BLaER1 (cell line): Measurements from ENCODE around the gene TYROBP.
"Not testable (repeated sequence)": the region's sequence is repeated elsewhere in the genome, so short reads cannot be mapped to it uniquely, and the experiment has no call there.

ENCODE experiments used
- H3K27ac ChIP-seq: shearing (Covaris generic); formaldehyde crosslinking; 2 replicates; pipeline ENCODE4 v1.8.1; 2022
- H3K27me3 ChIP-seq: shearing (Covaris generic); formaldehyde crosslinking; 2 replicates; pipeline ENCODE4 v1.8.1; 2022
- H3K36me3 ChIP-seq: shearing (Covaris generic); formaldehyde crosslinking; 2 replicates; pipeline ENCODE4 v1.8.1; 2022
- H3K4me1 ChIP-seq: shearing (Covaris generic); formaldehyde crosslinking; 2 replicates; pipeline ENCODE4 v1.8.1; 2022
- H3K4me2 ChIP-seq: shearing (Covaris generic); formaldehyde crosslinking; 2 replicates; pipeline ENCODE4 v1.8.1; 2022
- H3K4me3 ChIP-seq: shearing (Covaris generic); formaldehyde crosslinking; 2 replicates; pipeline ENCODE4 v1.8.1; 2022
- H3K9ac ChIP-seq: shearing (Covaris generic); formaldehyde crosslinking; 2 replicates; pipeline ENCODE4 v1.8.1; 2022
- H3K9me3 ChIP-seq: shearing (Covaris generic); formaldehyde crosslinking; 2 replicates; pipeline ENCODE4 v1.8.1; 2022
- H4K20me1 ChIP-seq: shearing (Covaris generic); formaldehyde crosslinking; 2 replicates; pipeline ENCODE4 v1.8.1; 2022
- Cebpa-rat ChIP-seq: shearing (Covaris generic); IDR thresholded peaks from 2 replicates; pipeline ENCODE4 v1.8.1; 2022

The TYROBP gene

GRCh38 chr19:35882114-35882832, 25.8 kb downstream of the TYROBP start:
- Histone ChIP-seq H3K4me1 (peaks cover 10% of the 10 kb centered on the region), H3K9ac (no peak overlapping the region), H3K36me3 (peaks cover 9% of the 10 kb centered on the region), H3K4me3 (no peak overlapping the region), H3K4me2 (peak overlapping the region; percentile 27), H3K9me3 (no peaks in the 10 kb centered on the region), H3K27ac (no peak overlapping the region), H4K20me1 (peaks cover 24% of the 10 kb centered on the region; the same call in 1 of the 2 replicates), H3K27me3 (peaks cover 32% of the 10 kb centered on the region)
- no peak for TF ChIP-seq Cebpa-rat

- H3K4me2 ChIP-seq: peak overlapping the region; percentile 12; the same call in 1 of the 2 replicates
- peaks cover 30% of the 10 kb centered on the region; the same call in 1 of the 2 replicates for H4K20me1 ChIP-seq
- no peak overlapping the region for H3K27ac ChIP-seq
- no peak overlapping the region for H3K9ac ChIP-seq
- TF ChIP-seq Cebpa-rat: no peak
- no peaks in the 10 kb centered on the region for H3K9me3 ChIP-seq
- H3K4me1 ChIP-seq: peaks cover 10% of the 10 kb centered on the region
- no peaks in the 10 kb centered on the region for H3K36me3 ChIP-seq
- H3K4me3 ChIP-seq: no peak overlapping the region
- H3K27me3 ChIP-seq: peaks cover 40% of the 10 kb centered on the region
Measured at GRCh38 chr19:35879770-35880317, 28.3 kb downstream of the TYROBP start.

GRCh38 chr19:35879068-35879467, 29.0 kb downstream of the TYROBP start:
- TF ChIP-seq Cebpa-rat: no peak
- no peak overlapping the region for H3K27ac ChIP-seq
- peaks cover 10% of the 10 kb centered on the region for H3K4me1 ChIP-seq
- no peak overlapping the region for H3K4me2 ChIP-seq
- H3K9me3 ChIP-seq: no peaks in the 10 kb centered on the region
- H3K27me3 ChIP-seq: peaks cover 40% of the 10 kb centered on the region
- H3K4me3 ChIP-seq: no peak overlapping the region
- no peaks in the 10 kb centered on the region for H3K36me3 ChIP-seq
- peaks cover 30% of the 10 kb centered on the region; the same call in 1 of the 2 replicates for H4K20me1 ChIP-seq
- H3K9ac ChIP-seq: no peak overlapping the region

GRCh38 chr19:35874392-35874930, 33.6 kb downstream of the TYROBP start:
- Histone ChIP-seq H3K27ac (no peak overlapping the region), H3K4me1 (peaks cover 7% of the 10 kb centered on the region), H4K20me1 (peaks cover 21% of the 10 kb centered on the region; the same call in 1 of the 2 replicates), H3K36me3 (no peaks in the 10 kb centered on the region), H3K9ac (no peak overlapping the region), H3K4me3 (no peak overlapping the region), H3K9me3 (no peaks in the 10 kb centered on the region), H3K27me3 (peaks cover 38% of the 10 kb centered on the region), H3K4me2 (no peak overlapping the region)
- TF ChIP-seq Cebpa-rat: no peak

- no peak overlapping the region for H3K27ac ChIP-seq
- H4K20me1 ChIP-seq: peaks cover 15% of the 10 kb centered on the region; the same call in 1 of the 2 replicates
- TF ChIP-seq Cebpa-rat: no peak
- no peaks in the 10 kb centered on the region for H3K36me3 ChIP-seq
- peaks cover 14% of the 10 kb centered on the region for H3K4me1 ChIP-seq
- H3K9me3 ChIP-seq: no peaks in the 10 kb centered on the region
- no peak overlapping the region for H3K4me2 ChIP-seq
- H3K27me3 ChIP-seq: peaks cover 39% of the 10 kb centered on the region
- H3K9ac ChIP-seq: no peak overlapping the region
- no peak overlapping the region for H3K4me3 ChIP-seq
Measured at GRCh38 chr19:35872180-35872579, 35.9 kb downstream of the TYROBP start.

- H3K27ac ChIP-seq: no peak overlapping the region
- H4K20me1 ChIP-seq: peaks cover 13% of the 10 kb centered on the region; the same call in 1 of the 2 replicates
- H3K4me1 ChIP-seq: peaks cover 14% of the 10 kb centered on the region
- no peak for TF ChIP-seq Cebpa-rat
- H3K27me3 ChIP-seq: peaks cover 40% of the 10 kb centered on the region
- no peak overlapping the region for H3K4me3 ChIP-seq
- H3K9me3 ChIP-seq: no peaks in the 10 kb centered on the region
- H3K9ac ChIP-seq: no peak overlapping the region
- no peaks in the 10 kb centered on the region for H3K36me3 ChIP-seq
- H3K4me2 ChIP-seq: no peak overlapping the region
Measured at GRCh38 chr19:35871611-35872010, 36.5 kb downstream of the TYROBP start.

GRCh38 chr19:35870798-35871197, 37.3 kb downstream of the TYROBP start:
- no peak overlapping the region for H3K4me3 ChIP-seq
- peaks cover 14% of the 10 kb centered on the region for H3K4me1 ChIP-seq
- no peak overlapping the region for H3K27ac ChIP-seq
- H3K4me2 ChIP-seq: no peak overlapping the region
- no peaks in the 10 kb centered on the region for H3K9me3 ChIP-seq
- peaks cover 9% of the 10 kb centered on the region; the same call in 1 of the 2 replicates for H4K20me1 ChIP-seq
- peaks cover 45% of the 10 kb centered on the region for H3K27me3 ChIP-seq
- H3K9ac ChIP-seq: no peak overlapping the region
- TF ChIP-seq Cebpa-rat: no peak
- H3K36me3 ChIP-seq: no peaks in the 10 kb centered on the region

- not testable (repeated sequence) for H3K36me3 ChIP-seq, H3K9me3 ChIP-seq, H3K27ac ChIP-seq, H4K20me1 ChIP-seq, H3K9ac ChIP-seq, H3K4me3 ChIP-seq
- peak overlapping the region; percentile 86 for H3K4me2 ChIP-seq
- peaks cover 51% of the 10 kb centered on the region for H3K27me3 ChIP-seq
- peaks cover 14% of the 10 kb centered on the region for H3K4me1 ChIP-seq
Measured at GRCh38 chr19:35870124-35870736, 37.9 kb downstream of the TYROBP start.

- H3K27me3 ChIP-seq: peaks cover 52% of the 10 kb centered on the region
- no peaks in the 10 kb centered on the region for H3K9me3 ChIP-seq
- no peak overlapping the region for H3K9ac ChIP-seq
- H3K4me3 ChIP-seq: peak overlapping the region; percentile 63
- H4K20me1 ChIP-seq: peaks cover 9% of the 10 kb centered on the region; the same call in 1 of the 2 replicates
- H3K4me1 ChIP-seq: peaks cover 14% of the 10 kb centered on the region
- peak overlapping the region; percentile 86 for H3K4me2 ChIP-seq
- TF ChIP-seq Cebpa-rat: no peak
- H3K27ac ChIP-seq: no peak overlapping the region
- no peaks in the 10 kb centered on the region for H3K36me3 ChIP-seq
Measured at GRCh38 chr19:35869327-35870123, 38.6 kb downstream of the TYROBP start.
